GM19395 (cell line): ENCODE results near the gene PTGFR.

Experiments used
- ATAC-seq: cut with Tn5 transposase; IDR thresholded peaks from one replicate; pipeline ENCODE4 v1.9.1; 2021; ENCODE audit warnings: mild to moderate bottlenecking, moderate library complexity; ENCODE audit not compliant: unreplicated experiment

The PTGFR gene

DNA sequence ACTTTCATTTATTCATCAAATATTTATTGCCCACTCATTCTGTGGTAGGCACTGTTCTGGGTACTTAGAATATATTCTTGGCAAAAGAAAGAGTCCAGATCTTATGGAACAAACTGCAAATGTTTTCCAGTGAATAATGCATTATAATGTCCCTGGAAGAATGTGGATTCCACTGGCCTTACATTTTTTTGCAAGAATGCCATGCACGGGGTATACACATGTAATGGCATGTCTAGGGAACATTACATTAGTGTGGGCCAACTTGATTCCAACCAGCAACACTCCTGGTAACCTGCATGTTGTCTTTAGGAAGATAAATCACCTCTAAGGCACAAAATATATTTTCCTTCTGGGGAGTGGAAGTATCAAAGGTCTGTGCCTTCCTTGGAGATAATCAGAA lies 96.4 kb downstream of the PTGFR start:
- no peak for ATAC-seq
